Islet precursor cell (in vitro differentiated cells): Measurements from ENCODE around the gene DMAP1.
A peak's percentile ranks its signal among the peaks of the same experiment; 100 is the strongest.
"Not testable (repeated sequence)": the region's sequence is repeated elsewhere in the genome, so short reads cannot be mapped to it uniquely, and the experiment has no call there.

Experiments
- DNase-seq: peaks from one replicate; pipeline ENCODE4 v3.0.0-alpha.2; 2018

The DMAP1 gene, protein sequence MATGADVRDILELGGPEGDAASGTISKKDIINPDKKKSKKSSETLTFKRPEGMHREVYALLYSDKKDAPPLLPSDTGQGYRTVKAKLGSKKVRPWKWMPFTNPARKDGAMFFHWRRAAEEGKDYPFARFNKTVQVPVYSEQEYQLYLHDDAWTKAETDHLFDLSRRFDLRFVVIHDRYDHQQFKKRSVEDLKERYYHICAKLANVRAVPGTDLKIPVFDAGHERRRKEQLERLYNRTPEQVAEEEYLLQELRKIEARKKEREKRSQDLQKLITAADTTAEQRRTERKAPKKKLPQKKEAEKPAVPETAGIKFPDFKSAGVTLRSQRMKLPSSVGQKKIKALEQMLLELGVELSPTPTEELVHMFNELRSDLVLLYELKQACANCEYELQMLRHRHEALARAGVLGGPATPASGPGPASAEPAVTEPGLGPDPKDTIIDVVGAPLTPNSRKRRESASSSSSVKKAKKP

GRCh38 chr1:44213222-44214112 is at the start of gene DMAP1:
Gene DMAP1, plus strand, starts transcription at chr1:44213471. Its CDS starts 283 bp downstream, at chr1:44213754.
- DNase-seq, result peak; percentile 92

DNA sequence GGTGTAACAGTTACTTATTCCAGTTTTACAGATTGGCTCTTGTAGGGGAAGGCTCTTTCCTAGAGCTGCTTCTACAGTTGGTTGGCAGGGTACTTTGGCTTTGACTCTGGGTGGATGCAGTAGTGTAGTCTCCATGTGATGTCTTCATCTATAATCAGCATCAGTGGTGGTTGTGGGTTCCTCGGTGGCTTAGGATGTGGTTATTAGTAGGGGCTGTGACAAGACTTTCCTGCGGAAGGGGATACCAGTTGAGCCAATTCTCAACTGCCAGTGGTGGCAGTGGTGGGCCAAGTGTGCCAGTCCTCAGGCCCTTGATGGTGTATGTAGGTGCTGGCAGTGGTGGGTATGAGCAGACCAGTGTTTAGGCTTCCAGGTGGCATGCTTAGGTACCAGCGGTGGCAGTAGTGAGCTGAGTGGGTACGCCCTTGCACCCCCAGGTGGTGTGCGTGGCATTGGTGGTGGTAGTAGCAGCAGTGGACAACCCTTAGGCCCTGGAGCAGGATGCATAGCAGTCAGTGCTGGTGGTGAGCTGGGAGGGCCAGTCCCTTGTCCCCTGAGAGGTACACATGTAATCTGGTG is 44.7 kb upstream of the DMAP1 start:
- DNase-seq, result no peak

- DNase-seq, result no peak
Observed at GRCh38 chr1:44170281-44170823, 42.9 kb upstream of the DMAP1 start.

DNA sequence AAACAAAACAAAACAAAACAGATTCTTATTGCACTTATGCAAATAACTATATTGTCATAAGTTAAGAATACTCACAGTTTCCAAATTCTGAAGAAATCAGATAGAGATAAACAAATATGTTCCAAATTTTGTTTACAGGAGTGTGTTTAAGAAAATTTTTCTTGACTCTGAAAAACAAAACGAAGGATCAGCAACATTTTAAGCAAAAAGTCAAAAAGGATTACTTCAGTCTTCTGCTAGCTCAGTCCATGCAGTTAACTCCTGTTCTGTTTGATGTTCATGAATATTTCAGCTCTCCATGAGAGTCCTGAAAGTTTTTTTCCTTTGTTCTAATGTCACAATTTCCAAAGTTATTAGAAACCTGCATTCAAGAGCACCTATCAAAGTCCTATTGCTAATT is 38.6 kb upstream of the DMAP1 start:
- DNase-seq, result no peak

DNA sequence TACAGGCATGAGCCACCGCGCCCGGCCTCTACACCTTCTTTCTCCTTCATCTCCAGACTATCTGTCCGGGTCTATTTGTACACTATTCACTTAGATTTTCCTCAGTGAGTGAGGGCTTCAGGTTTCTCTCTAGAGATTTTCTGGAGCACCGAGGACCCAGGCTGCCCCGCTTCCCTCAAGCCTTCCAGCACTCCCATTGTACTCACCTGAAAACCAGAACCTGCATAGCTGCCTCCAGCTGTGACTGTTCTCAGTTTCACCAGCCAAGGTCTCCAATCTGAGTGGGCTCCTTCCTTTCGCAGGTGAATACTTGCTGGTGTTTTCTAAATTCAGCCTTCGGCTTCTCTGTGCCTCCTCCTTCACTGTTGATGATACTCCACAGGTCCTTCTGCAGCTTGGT is 12.9 kb upstream of the DMAP1 start:
- no peak for DNase-seq

- not testable (repeated sequence) for DNase-seq
Observed at GRCh38 chr1:44206545-44206944, 6.7 kb upstream of the DMAP1 start.

DNA sequence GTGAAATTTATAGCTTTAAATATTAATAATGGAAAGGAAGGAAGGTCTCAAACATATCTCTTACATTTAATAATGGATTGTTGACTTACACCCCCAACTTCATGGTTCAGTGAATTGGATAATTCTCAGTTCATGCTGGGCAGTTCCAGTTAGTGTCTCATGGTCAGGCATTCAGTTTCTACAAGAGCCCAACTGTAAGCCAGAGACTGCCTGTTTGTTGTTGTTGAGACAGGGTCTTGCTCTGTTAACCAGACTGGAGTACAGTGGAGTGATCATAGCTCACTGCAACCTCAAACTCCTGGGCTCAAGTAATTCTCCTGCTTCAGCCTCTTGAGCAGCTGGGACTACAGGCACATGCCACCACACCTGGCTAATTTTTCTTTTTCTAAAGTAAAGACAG is 5.0 kb upstream of the DMAP1 start:
- no peak for DNase-seq

DNA sequence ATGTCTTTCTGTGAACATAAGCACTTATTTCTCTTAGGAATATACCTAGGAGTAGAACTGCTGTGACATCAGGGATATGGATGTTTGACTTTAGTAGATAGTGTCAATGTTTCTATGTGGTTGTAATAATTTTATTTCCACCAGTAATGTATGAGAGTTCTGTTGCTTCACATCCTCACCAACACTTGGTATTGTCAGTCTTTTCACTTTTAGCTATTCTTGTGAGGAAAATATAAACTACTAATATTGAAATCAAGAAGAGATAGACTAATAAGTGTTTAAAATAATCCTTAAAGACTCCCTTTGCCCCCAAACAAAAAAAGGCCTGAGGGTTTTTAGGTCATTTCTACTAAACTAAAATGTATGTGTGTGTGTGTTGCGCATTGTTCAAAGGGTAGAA is 2.7 kb upstream of the DMAP1 start:
- DNase-seq, result no peak

- no peak for DNase-seq
Observed at GRCh38 chr1:44212355-44213221, 683 bp upstream of the DMAP1 start.

- peak; percentile 91 for DNase-seq
Observed at GRCh38 chr1:44217809-44218410, 4.6 kb downstream of the DMAP1 start.

- no peak for DNase-seq
Observed at GRCh38 chr1:44218503-44219300, 5.4 kb downstream of the DMAP1 start.

DNA sequence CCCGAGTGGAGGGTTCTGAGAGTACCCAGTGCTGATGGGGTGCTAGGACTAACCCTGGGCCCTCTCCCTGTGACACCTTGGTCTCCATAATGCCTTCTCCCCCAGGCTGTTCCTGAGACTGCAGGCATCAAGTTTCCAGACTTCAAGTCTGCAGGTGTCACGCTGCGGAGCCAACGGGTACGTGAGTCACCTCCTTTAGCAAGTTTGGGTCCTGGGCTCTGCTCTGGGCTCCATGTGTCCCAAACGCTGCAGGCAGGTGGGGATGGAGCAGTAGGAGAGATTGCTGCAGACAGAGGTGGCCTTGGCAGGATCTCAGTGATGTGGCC is 6.0 kb downstream of the DMAP1 start:
- DNase-seq, result no peak

GRCh38 chr1:44220001-44220751 is 6.9 kb downstream of the DMAP1 start:
- no peak for DNase-seq

DNA sequence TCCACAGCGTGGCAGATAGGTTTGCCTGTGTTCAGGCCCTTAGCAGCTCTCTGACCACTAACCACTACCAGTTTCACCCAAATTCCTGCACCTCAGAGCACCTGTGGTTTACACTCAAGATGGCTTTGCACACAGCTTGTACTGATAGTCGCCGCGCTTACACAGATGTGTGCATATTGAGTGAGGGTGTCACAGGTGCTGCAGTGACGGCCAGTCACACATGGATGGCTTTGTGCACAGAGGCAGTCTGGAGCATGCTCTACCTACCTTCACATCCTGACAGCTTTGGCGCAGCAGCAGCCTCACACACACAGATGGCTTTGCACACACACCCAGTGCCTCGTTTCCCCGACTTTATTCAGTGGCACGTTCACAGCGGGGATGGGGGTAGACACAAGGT is 7.5 kb downstream of the DMAP1 start:
- no peak for DNase-seq

DNA sequence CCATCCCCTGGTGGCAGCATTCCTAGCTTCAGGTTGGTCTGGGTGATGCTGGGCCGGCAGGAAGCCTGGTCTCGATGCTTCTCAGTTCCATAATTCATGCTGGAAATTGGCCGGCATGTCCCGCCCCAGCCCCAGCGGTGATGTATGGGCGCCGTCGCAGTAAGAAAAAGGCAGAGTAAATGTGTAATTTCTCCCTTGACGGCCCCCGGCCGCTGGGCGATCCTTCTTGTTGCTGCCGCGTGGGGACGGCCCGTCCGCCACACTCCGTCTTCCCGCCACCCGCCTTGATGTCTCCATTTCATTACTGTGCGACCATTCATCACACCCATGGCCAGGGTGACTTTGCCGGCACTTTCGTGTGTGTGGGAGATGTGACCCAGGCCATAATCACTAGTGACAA is 8.5 kb downstream of the DMAP1 start:
- DNase-seq, result no peak

GRCh38 chr1:44222397-44223186 is 9.3 kb downstream of the DMAP1 start:
- no peak for DNase-seq

DNA sequence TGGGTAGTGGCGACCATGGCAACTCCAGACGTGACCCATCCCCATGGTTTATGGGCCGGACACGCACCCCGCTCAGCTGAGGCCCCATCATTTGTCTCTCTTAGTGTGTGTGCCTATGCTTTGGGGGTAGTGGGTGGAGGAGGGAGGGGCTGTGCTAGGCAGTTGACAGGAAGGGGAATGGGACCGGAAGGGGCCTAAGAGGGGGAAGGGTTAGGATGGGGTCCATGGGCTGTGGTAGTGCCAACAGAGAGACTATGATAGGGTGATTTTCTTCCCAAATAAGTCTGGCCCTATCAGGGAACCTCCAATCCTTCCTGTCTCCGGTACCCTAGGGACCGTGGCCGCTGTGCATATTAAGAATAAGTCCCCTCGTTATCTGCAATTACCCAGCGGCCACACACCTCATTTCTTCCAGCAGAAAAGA is 9.9 kb downstream of the DMAP1 start:
- no peak for DNase-seq

DNA sequence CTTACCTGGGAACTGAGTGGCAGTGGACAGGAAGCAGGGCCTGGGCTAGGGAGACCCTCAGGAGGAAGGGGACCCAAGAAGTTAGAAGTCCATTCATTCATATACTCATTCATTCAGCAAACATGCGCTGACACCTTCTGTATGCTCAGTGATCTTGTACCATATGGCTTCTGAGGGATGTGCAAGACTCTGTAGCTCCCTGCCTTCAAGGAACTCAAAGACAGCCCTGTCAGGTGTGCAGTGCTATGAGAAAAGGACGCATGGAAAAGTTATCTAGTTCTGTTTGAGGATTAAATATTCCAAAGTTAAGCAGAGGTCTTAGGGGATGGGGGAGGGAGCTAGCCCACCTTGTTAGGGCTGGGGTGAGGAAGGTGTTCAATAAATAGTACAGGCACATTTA is 12.5 kb downstream of the DMAP1 start:
- no peak for DNase-seq

DNA sequence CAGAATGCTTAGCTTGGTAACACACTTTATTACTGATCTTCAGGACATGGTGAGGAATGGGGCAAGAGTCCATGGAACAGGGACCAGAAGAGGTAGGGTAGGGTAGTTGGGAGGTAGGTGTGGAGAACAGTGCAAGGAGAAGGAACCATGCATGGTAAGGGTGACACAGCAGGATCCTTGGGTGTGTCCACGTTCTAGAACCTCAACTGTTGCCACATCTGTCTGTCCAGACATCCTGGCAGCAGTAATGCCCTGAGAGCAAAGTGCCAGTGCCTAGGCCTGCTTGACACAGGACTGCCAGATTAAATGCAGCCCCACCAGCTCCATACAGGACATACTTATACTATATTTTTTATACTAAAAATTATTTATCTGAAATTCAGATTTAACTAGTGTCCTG is 13.9 kb downstream of the DMAP1 start:
- no peak for DNase-seq
